ENCODE results near the gene KCNK7. TPM values are rescaled to one million over a fixed set of nuclear protein-coding genes. Genes with fewer than 3 reads are reported as not detected.

Gene KCNK7
- total RNA-seq, 1 experiment from 2014 or later = 1.4 TPM

- Mint-ChIP-seq H3K36me3 (ENCODE audit: insufficient read depth, unreplicated experiment) (peaks cover 20% of the 10 kb centered on the region), H3K4me3 (ENCODE audit: low read depth, unreplicated experiment) (no peak overlapping the region), H3K9me3 (ENCODE audit: low read depth, unreplicated experiment) (no peaks in the 10 kb centered on the region), H3K27me3 (ENCODE audit: unreplicated experiment) (no peaks in the 10 kb centered on the region), H3K27ac (ENCODE audit: unreplicated experiment) (no peak overlapping the region), H3K4me1 (ENCODE audit: low read depth, unreplicated experiment) (peaks cover 40% of the 10 kb centered on the region)
- no TSS peak for BruUV-seq (replicated peaks)
- no peak for TF ChIP-seq CTCF (IDR thresholded peaks at IDR 0.05; ENCODE audit: unreplicated experiment)
- intact Hi-C loops (cut with micrococcal nuclease; ENCODE audit: unreplicated experiment) = no loop called here
- DNase-seq = no peak
- CTCF ChIA-PET = interaction anchor here (1.0 kb wide), 1 partner anchor 12 kb away, joined by 3 read pairs; no protein-coding TSS in a partner anchor
Measured at GRCh38 chr11:65562788-65563187, 32.8 kb downstream of the KCNK7 start.

- Mint-ChIP-seq H3K4me3 (ENCODE audit: low read depth, unreplicated experiment) (no peak overlapping the region), H3K9me3 (ENCODE audit: low read depth, unreplicated experiment) (no peaks in the 10 kb centered on the region), H3K27me3 (ENCODE audit: unreplicated experiment) (no peaks in the 10 kb centered on the region), H3K4me1 (ENCODE audit: low read depth, unreplicated experiment) (peaks cover 44% of the 10 kb centered on the region), H3K27ac (ENCODE audit: unreplicated experiment) (peak overlapping the region; percentile 45), H3K36me3 (ENCODE audit: insufficient read depth, unreplicated experiment) (peaks cover 28% of the 10 kb centered on the region)
- no peak for DNase-seq
- CTCF ChIA-PET = no interaction called here
- no peak for TF ChIP-seq CTCF (IDR thresholded peaks at IDR 0.05; ENCODE audit: unreplicated experiment)
- no TSS peak for BruUV-seq (replicated peaks)
- intact Hi-C loops (cut with micrococcal nuclease; ENCODE audit: unreplicated experiment) = no loop called here
Measured at GRCh38 chr11:65562020-65562419, 33.6 kb downstream of the KCNK7 start.

- H3K4me1 Mint-ChIP-seq (ENCODE audit: low read depth, unreplicated experiment) = peaks cover 57% of the 10 kb centered on the region
- peaks cover 40% of the 10 kb centered on the region for H3K36me3 Mint-ChIP-seq (ENCODE audit: insufficient read depth, unreplicated experiment)
- DNase-seq = no peak
- no peaks in the 10 kb centered on the region for H3K9me3 Mint-ChIP-seq (ENCODE audit: low read depth, unreplicated experiment)
- peak overlapping the region; percentile 46 for H3K4me3 Mint-ChIP-seq (ENCODE audit: low read depth, unreplicated experiment)
- CTCF ChIA-PET = interaction anchor here (1.1 to 3.3 kb wide), 4 partner anchors 9 to 20 kb away, joined by 3 to 21 read pairs (median 6); partner anchors contain the start of genes EHBP1L1, FAM89B and ZNRD2
- peak overlapping the region; percentile 75 for H3K27ac Mint-ChIP-seq (ENCODE audit: unreplicated experiment)
- H3K27me3 Mint-ChIP-seq (ENCODE audit: unreplicated experiment) = no peaks in the 10 kb centered on the region
- no peak for TF ChIP-seq CTCF (IDR thresholded peaks at IDR 0.05; ENCODE audit: unreplicated experiment)
- intact Hi-C loops (cut with micrococcal nuclease; ENCODE audit: unreplicated experiment) = no loop called here
- no TSS peak for BruUV-seq (replicated peaks)
Measured at GRCh38 chr11:65560555-65561418, 34.8 kb downstream of the KCNK7 start.

GRCh38 chr11:65559951-65560537, 35.6 kb downstream of the KCNK7 start:
- no TSS peak for BruUV-seq (replicated peaks)
- Mint-ChIP-seq H3K4me3 (ENCODE audit: low read depth, unreplicated experiment) (peak overlapping the region; percentile 46), H3K4me1 (ENCODE audit: low read depth, unreplicated experiment) (peaks cover 64% of the 10 kb centered on the region), H3K27me3 (ENCODE audit: unreplicated experiment) (no peaks in the 10 kb centered on the region), H3K36me3 (ENCODE audit: insufficient read depth, unreplicated experiment) (peaks cover 48% of the 10 kb centered on the region), H3K27ac (ENCODE audit: unreplicated experiment) (peak overlapping the region; percentile 75), H3K9me3 (ENCODE audit: low read depth, unreplicated experiment) (no peaks in the 10 kb centered on the region)
- CTCF ChIA-PET = interaction anchor here (0.7 to 3.3 kb wide), 5 partner anchors 10 to 35 kb away, joined by 3 to 21 read pairs (median 4); partner anchors contain the start of genes EHBP1L1, FAM89B, SCYL1 and ZNRD2
- peak; percentile 63 for DNase-seq
- intact Hi-C loops (cut with micrococcal nuclease; ENCODE audit: unreplicated experiment) = no loop called here
- TF ChIP-seq CTCF (IDR thresholded peaks at IDR 0.05; ENCODE audit: unreplicated experiment) = no peak
